Globus pallidus (tissue), 1 donor: ENCODE data around the gene WNT9B.

Source experiments
- DNase-seq: peaks from one replicate; pipeline ENCODE4 v3.0.0-alpha.2; 2015; ENCODE audit warnings: low spot score

The WNT9B gene, protein sequence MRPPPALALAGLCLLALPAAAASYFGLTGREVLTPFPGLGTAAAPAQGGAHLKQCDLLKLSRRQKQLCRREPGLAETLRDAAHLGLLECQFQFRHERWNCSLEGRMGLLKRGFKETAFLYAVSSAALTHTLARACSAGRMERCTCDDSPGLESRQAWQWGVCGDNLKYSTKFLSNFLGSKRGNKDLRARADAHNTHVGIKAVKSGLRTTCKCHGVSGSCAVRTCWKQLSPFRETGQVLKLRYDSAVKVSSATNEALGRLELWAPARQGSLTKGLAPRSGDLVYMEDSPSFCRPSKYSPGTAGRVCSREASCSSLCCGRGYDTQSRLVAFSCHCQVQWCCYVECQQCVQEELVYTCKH

DNA sequence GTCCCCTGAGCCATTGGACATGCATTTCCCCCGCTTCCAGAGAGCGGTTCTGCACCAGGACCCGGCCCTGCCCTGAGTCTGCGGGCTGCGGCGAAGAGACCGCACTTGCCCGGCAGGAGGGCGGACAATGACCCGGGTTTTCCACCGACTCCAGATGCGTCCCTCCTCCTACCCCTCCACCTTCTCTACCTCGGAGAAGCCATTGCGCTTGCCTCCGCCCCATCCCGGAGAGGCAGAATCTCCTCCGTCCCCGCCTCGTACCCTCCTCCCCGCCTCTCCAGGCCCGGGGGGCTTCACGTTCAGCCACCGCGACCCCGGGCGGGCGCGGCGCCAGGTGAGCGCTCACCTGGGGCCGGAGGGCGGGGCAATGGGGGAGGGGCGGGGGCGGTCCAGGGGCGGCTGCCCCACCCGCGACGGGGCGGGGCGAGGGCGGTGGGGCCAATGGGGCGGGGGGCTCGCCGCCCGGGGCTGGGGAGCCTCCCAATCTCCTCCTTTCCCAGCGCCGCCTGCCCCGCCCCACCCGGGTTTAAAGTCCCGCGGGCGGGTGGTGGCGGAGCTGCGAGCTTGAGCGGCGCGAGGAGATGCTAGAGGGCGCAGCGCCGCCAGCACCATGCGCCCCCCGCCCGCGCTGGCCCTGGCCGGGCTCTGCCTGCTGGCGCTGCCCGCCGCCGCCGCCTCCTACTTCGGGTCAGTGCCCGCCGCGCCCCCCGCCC, at the start of gene WNT9B:
Gene WNT9B (plus strand): TSS at position 555 of the 713 bp plus-strand sequence. CDS start 56 bp downstream, at position 611.
- no peak for DNase-seq

DNA sequence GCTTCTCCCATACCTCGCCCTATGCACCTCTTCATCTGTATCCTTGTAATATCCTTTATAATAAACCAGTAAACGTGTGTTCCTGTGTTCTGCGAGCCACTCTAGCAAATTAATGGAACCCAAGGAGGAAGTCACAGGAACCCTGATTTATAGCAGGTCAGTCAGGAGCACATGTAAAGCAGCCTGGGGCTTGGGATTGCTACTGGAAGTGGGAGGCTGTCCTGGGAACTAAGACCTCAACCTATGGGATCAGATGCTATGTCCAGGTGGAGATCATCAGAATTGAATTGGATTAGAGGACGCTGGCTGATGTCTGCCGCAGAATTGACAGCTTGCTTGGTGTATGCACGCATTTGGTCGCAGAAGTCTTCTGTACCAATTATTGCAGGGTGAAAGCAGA, 48.6 kb upstream of the WNT9B start:
- no peak for DNase-seq

DNA sequence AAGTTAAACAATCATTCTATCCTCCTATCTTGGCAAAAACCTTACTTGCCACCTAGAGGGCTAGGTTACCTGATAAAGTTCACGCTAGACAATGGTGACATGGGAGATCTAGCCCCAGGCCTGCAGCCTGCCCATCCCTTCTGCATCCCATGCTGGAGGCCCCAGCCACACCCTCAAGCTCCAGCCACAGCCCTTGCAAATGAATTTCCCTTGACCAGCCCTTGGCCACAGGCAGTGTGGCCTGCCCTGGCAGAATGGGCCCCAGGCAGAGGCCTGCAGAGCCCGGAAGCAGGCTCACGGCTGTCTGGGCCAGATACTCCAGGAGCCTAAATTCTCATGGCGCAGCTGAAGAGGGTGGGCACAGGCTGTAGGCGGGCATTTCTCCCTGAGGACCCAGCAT, 47.8 kb upstream of the WNT9B start:
- no peak for DNase-seq

DNA sequence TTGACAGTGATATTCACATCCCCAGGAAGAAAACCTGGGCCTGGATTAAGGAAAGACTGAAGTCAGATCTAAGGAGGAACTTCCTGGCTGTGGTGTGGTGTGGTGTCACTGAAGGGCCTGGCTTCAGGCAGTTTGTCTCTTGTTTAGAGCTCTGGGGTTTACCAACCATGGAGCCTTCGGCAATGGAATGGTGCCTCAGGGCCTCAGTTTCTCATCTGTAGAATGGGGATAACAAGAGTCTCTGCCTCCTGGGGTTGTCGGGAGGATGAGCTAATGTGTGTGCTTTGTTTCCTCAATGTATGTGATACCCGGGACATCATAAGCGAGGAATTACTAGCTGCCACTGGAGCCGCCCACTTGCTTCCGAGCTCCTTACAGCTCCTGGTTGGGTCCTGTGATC, 45.6 kb upstream of the WNT9B start:
- DNase-seq = no peak

DNA sequence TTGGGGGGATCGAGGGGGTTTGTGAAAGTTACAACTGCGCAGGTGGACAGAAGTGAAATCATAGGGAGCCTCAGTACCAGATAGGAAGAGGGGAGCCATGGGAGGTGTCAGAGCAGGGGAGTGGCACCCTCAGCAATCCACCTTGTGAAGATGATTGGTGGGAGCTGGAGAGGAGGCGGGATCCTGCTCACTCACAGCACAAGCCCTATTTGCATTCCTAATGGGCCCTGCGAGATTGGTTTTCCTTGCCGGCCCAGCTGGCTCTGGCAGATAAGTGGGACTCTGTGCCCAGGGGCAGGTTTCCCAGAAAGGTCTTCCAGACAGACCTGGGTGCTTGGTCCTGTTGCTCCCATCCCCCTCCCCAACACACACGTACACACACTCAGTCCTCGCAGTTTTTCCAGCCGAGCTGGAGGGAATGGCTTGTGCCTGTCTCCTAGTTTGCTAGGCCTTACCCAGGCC, 42.2 kb upstream of the WNT9B start:
- no peak for DNase-seq

DNA sequence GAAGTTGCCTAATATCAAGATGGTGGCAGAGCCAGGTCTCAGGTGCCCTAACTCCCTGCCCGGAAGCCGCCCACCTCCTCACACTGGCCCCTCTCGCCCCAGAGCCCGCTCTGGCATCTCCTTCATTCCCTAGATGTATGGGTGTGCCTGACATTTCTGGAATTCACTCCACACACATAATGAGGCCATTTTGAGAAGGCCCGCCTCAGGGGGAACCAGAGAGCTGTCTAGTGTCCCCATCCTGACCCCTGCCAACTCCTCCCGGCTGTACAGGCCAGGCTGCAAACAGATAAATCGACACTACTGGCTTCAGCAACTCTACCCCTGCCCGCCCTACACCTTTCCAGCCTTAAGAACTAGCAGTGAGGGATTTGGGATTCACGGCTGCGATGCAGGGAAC, 40.5 kb upstream of the WNT9B start:
- DNase-seq = no peak

DNA sequence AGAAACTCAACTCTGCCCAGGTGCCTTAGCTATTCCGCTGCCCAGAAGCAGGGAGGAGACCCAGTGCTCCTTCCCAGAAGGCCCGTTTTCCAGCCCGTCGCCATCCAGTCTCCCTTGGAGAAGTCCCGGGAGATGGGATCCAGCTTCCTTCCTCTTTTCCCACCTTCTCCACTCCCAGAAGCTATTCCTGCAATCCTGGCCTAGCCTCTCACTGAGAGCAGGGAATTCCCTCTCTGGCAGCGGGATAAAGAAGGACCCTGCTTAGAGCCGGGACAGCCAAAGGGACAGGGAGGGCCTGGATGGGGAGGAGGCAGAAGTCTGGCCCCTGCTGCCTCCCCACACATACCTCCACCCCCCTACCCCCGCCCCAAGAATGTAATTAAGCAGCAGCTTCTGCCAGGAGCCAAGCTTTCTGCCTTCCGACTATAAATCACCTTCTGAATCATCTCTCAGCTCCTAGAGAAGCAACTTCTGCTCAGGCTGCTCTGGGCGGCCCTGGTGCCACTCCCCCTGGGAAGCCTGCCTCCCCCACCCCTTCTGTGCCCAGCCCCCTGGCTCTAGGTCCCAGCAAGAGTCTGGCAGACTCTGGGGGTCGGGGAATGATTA, 39.3 kb upstream of the WNT9B start:
- DNase-seq = no peak

DNA sequence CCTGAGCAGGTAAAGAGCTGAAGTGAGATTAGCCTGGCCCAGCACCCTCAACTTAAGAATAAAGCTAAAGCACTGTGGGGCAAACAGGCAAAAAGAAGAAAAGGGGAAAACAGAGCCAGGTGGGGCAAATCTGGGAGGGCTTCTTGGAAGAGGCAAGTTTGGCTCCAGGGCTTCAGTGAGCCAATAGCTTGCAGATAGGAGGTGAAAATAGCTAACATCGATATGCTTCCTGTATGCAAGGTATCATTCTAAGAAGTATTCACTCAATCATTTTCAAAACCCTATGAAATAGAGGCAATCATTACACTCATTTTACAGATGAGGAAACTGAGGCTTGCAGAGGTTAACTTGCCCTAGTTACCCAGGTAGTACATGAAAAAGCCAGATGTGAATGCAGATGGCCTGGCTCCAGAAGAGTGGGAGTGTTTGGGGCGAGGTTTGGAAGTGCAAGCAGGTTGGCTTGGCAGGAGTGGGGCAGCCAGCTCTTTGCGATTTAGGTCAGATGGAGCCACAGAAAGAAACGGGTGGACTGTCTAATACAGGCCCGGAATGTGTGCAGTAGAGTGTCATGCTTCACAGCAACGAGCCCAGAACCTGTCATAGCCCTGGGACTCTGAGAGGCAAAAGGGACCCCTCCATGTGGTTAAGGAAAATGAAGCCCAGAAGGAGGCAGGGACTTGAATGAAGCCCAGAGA, 38.6 kb upstream of the WNT9B start:
- no peak for DNase-seq

DNA sequence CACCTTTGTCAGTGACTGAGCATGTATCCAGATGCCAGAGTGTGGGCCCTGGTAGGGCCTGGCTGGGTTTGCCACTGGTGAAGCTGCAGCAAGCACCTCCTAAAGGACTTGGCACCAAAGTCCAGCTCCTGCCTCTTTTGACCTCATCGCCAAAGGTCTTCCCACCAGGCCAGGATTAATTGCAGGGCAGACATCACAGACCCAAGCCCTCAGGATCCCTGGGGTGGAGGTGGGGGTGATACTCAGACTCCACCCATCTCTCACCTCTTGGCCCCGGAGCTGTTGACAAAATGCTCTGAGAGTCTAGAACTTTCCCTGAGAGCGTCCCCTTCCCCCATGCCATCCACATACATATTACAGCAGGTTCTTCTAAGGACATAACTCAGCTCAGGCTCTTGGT, 37.5 kb upstream of the WNT9B start:
- no peak for DNase-seq

DNA sequence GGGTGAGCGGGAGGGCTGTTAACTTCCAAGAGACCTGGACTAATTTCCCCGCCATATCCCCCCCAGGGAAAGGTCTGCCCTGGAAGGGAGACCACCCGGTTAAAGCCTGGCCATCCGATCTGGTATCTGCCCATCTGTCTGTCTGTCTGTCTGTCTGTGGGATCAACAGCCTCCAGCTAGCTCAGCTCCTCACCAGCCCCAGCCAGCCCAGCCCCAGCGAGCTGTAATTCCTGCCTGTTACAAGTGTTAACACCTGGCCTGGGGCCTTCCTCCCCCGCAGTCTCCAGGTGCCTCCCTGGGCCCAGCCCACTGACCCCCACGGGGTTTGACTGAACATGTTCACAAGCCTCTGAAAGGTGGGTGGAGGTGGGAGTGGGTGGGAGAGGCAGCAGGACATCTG, 36.9 kb upstream of the WNT9B start:
- no peak for DNase-seq

DNA sequence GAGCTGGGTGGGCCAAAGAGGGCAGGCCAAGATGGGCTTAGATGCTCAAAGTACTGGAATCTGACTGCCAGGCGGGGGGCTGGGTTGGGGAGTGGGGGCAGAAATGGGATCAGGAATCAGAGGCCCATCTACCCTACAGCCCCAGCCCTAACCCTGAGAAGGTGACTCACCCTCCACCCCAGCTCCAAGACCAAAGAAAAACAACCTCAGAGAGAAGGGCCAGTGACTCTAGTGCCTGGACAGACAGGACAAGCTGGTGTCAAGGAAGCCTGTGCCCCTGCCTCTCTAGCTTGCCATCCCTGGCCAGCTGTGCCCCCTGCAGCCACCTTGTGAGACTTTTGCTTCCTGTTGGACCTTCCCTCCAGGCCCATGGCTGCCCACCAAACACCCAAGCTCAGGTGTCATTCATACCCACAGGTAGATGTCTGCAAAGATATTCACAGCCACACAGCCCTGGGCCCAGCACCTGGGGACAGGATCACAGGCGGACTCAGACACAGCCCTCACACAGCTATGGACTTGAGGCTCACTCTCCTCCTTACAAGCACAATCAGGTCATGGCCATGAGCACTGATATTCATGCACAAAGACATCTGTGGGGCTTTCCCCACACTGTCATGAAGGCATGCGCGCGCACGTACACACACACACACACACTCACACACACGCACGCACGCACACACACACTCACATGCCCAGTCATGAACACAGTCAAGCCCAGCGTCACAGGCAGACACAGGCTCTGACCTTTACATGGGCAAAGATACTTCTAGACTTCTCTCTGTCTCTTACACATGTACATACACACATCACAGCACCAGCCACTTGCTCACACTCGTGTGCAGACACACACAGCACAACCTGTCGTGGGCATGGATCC, 35.7 kb upstream of the WNT9B start:
- DNase-seq = no peak

DNA sequence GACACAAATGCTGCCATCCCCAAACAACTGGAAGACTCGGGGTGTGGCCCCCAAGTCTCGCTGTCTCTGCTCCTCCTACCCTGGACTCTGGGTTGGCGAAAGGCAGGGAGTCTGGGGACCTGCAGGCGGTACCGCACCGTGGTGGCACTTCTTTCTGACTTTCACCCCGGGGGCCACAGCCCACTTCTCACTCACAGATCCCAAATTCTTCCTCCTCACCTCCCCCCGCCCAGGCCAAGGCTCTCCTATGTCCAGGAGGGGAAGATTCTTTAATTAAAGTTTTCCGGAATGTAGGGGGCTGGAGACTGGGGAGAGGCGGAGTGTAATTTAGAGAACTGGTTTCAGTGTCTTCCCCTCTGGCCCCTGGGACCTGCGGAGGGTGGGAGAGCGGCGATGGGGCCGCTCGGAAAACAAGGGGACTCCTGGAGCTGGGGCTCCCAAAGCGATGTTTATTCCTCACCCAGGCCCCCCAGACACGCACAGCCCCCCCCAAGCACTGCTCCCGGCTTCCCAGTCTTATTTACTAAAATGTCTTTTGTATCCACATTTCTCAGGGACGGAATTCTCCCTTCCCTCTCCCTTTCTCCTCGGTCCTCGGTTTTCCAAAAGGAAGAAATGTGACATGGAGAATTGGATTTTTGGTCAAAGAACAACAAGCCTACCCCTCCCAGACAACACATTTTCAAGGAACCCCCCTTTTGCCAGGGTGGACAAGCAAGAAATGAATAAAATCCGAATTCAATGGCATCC, 34.1 kb upstream of the WNT9B start:
- no peak for DNase-seq

DNA sequence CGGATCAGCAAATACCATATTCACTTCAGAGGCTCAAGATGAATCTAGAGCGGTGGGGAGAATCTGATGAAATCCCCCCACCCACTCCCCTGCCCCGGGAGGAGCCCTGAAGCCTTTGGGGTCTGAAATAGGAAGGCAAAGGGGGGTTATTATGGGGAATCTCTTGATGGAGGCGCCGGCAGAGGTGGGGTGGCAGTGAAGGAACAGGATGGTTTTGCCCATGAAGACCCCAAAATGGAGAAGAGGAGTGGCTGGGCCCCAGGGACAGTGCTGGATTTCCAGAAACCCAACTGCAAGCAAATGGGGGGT, 33.5 kb upstream of the WNT9B start:
- DNase-seq = no peak

DNA sequence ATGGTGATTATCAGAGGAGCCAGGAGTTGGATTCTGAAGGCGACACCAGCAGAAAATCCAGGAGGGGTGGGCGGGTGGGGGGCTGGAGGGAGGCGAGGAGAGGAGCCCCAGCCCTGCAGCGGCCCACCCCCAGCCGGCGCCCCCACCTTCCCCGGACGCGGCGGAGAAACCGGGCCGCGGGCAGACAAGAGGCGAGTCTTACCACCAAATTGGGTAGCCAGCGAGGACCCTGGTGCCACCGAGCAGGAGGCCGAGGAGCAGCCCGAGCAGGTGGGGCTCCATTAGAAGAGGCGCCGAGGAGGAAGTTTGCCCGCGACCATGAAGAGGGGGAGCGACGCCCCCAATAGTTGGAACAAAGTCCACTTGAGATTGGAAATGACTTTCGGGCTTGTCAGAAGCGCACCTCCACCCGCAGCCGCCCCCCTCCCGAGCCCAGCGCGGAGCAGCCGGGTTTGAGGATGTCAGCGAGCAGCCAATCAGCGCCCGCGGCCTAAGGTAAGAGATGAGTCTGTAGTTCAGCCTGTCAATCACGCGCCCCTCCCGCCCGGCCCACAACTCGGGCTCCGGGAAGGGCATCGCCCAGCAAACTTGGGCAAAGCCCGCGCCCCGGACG, 33.0 kb upstream of the WNT9B start, which contains the start of gene WNT3:
Gene WNT3 (minus strand): TSS at position 377 of the 613 bp plus-strand sequence. CDS start 95 bp downstream, at position 282.
- no peak for DNase-seq

DNA sequence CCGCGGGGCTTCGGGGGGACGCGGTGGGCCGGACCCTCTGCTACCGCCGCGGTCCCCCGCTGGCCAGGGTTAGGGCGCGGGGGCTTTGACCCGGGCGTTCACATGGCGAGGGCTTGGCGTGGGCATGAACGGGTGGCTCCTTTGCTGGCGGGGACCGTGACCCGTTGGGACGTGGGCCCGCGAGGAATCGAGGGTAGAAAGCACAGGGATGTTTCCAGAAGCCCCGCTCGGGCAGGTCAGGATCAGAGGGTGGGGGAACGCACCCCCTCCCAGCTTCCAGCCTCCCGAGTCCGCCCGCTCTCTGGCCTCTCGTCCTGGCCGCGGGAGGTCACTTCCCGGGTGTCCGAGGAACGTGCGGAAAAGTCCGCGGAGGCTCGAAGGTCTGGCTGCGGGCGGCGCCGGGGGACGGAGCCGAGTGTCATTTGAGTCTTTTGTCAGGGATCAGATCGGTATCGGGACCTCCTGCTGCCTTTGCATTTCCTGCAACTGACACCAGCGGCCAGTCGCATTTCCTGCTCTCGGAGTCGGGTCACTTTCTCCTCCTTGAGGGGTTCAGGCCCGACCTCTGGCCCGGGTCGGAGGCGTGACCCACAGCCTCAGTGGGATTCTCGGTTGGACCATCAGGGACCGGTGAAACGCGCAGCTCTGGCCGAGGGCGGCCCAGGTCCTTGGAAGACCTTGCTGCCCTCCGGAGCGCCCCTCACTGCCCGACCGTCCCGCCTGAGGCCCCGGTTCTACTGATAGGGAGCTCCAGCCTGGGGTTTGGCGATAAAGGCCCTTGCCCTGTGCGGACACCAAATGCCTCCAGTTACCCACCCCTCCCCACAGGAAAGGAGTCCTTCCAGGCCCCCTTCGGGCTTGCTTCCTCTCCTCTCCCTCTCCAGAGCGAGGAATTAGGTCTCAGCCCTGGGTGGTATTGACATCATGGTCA, 32.2 kb upstream of the WNT9B start:
- no peak for DNase-seq

DNA sequence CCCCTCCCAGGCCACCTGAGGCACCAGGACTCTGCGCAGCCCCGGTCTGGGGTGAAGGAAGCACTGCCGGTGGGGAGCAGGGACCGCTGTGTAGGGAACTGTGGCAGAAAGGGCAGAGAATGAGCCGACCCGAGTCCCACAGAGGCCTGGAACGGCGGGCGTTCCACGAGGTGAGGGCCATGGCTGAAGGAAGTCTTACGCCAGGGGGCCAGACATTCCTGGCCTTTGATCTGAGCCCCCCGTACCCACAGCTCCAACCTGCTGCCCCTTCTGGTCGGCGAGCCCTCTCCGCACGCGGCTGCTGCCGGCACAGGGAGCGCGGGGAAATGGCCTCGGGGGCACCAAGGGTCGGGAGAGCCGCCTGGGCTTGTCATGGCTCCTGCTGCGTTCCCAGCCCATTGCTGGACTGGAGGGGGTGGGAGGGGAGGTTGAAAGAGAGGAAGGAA, 31.5 kb upstream of the WNT9B start:
- DNase-seq = no peak

DNA sequence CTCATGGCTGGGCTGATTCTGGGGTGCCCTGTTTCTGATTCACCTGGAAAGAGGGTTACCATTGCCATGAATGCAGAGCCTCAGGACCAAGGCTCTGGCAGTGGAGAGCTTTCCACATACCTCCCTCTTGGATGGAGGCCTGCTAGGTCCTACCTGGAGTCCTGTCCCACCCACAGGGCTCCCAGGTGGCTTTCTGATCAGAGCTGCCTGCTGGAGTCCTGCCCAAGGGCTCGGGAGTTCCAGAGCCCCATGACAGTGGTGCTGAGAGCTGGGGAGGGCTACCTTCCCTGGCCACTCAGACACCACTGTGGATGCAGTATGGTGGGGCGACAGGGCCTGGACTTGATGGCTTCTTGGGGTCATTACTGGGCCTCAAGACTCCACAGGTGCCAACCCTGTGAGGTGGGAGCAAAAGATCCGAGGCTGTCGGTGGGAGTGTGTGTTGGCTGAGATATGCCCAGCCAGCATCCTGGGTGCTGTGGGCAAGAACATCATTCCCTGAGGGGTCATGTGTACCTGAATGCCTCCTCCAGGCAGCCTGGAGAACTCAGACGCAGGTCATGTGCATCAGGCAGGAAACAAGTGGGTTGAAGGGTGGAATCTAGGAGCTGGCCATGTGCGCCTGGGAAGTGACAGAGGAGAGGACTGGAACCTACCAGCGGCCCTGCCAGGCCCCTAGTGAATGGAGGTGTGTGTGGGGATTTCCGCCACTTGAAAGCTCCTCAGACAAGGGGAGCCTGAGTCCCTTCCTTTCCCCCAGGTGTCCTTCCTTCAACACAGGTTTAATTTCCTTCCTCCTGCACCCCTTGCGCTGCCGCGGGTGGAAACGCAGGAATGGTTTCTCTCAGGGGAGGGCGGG, 30.6 kb upstream of the WNT9B start:
- DNase-seq = no peak
